ENCODE measurements around the gene MOCOS.

The MOCOS gene

DNA sequence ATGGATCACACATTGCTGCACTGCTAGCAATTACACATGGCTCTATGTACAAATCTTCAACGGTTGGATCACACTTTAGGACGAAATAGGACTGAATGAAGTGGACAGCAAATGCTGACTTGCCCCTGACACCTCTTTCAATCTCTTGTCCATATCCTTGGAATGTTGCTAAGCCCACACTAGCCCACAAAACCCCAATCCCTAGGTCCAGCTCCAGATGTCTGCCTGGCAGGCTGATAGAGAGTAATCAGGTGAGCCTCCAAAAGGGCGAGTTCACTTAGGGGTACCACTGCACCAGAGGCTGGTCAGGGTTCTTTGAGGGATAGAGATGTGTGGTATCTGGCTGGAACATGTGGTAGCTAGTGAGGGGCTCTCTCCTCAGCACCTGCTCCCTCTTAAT is 91.7 kb downstream of the MOCOS start:
- no peak for DNase-seq

GRCh38 chr18:36281936-36282335 is 94.6 kb downstream of the MOCOS start:
- no peak for DNase-seq

GRCh38 chr18:36283448-36283847 is 96.2 kb downstream of the MOCOS start:
- DNase-seq: no peak

GRCh38 chr18:36284268-36284667 is 97.0 kb downstream of the MOCOS start:
- no peak for DNase-seq

DNA sequence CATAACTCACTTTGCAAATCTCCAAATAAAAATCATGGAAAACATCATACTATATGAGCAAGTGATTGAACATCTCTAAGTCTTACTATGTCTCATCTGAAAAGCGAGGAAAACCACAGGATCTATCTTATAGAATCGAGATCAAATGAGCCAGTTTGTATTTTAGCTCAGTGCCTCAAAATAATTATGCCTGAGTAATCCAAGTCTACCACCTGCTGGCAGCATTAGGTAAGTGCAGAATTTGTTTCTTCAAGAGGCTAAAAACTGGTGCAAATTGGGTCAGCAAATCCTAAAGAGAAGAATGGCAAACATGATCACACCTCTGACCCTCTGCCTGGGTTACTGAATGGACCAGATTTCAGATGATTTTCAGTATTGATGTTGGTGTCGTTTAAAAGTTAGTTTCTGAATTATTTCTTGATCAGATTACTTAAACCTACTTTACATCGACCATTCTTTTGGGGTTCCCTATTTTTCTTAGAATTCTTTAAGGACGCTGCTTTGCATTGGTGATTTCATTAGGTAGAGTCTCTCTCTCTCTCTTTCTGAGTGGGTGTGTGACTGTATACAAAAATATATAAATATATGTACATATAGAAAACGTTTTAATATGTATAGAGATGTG is 97.5 kb downstream of the MOCOS start:
- DNase-seq: peak; percentile 57

- no peak for DNase-seq
Measured at GRCh38 chr18:36287653-36288052, 100.4 kb downstream of the MOCOS start.

DNA sequence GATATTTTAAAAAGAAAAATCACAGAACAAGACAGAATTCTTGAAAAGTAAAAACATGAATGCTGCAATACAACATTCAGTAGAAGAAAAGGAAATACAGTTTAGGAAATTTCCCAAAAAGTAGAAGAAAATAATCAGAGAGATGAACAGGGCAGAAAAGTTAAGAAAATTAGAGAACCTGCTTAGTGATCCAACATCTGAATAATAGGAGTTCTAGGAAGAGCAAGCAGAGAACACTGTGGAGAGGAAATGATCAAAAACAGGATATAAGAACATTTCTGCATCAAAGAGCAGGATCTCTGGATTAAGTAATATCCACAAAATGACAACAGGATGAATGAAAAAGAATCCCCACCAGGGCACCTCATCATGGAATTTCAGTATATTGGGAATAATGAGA is 101.4 kb downstream of the MOCOS start:
- no peak for DNase-seq

- no peak for DNase-seq
Measured at GRCh38 chr18:36294031-36294430, 106.7 kb downstream of the MOCOS start.

DNA sequence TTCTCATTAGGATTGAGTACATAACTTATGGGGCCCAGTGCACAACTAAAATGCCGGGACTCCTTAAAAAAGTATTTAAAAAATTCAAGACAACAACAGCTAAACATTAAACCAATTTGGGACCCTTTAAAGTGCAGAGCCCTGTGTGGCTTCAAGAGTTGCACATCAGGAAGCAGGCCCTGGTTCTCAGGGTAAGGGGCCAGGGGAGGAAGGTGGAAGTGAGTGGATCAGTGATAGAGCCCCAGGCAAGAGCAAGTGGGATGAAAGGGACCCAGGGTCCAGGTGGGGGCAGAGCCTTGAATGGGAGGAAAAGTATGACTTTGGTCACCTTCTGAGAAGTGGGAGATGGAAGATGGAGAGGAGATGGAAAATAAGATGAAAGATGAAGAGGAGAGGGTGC is 107.9 kb downstream of the MOCOS start:
- DNase-seq: no peak

DNA sequence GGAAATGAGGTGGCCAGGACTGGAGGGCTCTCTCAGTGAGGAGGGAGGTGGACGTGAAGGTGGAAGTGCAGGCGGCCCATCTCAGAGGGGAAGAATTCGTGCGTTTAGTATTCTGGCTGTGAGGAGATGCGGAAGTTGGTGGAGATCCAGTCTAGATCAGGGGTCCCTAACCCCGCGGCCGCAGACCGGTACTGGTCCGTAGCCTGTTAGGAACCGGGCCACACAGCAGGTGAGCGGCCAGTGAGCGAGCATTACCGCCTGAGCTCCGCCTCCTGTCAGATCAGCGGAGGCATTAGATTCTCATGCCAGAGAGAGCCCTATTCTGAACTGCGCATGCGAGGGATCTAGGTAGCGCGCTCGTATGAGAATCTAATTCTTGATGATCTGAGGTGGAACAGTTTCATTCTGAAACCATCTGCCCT is 108.6 kb downstream of the MOCOS start:
- no peak for DNase-seq

DNA sequence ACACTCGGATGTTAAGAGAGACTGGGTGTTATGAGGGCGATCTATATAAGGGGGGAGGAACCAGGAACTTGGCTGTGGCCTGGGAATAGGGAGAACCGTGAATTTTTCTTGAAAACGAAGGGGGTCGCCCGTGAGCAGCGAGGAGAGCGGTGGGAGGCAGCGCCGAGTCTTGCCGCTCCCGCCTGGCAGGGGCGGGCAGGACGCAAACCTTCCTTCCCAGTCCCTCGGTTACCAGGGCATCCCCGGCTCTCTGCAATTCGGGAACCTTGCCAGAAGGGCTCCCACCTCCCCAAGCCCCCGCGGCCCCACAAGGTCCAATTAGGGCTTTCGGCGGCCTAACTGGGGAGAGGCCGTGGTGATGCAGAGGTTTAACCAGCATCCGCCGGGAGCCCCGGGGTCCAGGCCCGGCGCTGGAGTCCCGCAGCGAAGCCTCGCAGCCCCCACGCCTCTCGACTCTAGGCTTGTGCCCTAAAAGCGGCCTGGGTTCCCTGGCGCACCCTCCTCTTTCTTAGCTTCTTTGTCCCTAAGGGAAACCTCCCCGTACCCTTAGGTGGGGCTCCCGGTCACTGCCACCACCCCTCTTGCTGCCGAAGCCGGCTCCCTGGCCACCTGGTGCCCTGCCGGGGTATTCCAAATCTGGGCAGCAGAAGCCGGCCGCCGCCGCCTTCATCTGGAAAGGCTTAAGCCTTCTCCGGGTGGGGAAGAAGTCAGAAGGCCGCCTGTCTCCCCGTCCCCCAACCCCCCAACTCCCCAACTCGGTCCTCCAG is 109.5 kb downstream of the MOCOS start:
- no peak for DNase-seq

DNA sequence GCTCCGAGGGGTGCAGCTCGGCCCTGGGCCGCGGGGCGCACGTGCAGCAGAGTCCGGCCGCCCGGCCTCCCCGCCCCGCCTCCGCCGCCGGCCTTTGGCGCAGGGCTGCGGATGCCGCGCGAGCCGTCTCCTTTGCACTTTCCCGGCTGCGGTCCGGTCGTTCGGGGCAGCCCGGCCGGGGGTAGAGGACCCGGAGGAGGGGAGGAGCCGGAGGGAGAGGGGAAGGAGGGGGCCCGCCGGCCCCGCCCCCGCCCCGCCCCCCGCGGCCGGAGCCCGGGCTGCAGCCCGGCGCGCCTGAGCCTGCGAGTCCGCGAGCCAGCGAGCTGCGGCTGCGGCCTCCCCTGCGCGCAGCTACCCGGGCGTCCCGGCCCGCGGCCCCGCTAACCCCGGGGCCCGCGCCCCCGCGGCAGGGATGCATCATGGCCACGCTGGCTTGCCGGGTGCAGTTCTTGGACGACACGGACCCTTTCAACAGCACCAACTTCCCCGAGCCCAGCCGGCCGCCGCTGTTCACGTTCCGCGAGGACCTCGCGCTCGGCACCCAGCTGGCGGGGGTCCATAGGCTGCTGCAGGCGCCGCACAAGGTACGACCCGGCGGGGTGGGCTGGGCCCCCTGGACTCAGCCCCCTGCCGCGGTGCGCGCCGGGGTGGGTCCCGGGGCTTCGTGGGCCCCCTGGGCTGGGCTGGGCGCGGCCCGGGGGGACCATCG is 110.3 kb downstream of the MOCOS start, which contains the start of gene FHOD3:
Gene FHOD3 (plus strand): TSS at position 297 of the 709 bp plus-strand sequence. CDS start 123 bp downstream, at position 420.
- DNase-seq: peak; percentile 19

- no peak for DNase-seq
Measured at GRCh38 chr18:36298126-36298741, 110.9 kb downstream of the MOCOS start.

GRCh38 chr18:36299015-36299414 is 111.7 kb downstream of the MOCOS start:
- no peak for DNase-seq

DNA sequence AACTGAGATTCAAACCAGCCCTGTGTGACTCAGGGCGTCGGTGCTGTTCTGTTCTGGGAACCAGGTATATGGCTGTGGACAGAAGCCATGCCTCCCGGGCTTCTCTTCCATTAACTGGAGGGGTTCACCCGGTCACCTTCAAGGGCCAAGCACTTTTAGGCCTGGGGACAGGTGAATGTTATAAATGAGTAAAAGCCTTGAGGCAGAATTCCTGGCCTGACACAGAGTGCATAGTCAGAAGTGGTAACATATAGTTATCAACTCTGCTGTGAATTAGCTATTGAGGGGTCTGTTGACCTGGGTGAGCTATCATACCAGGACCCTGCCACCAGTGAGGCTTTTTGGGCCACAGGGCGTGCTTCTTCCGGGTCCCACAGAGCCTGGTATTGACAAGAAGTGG is 112.9 kb downstream of the MOCOS start:
- no peak for DNase-seq

DNA sequence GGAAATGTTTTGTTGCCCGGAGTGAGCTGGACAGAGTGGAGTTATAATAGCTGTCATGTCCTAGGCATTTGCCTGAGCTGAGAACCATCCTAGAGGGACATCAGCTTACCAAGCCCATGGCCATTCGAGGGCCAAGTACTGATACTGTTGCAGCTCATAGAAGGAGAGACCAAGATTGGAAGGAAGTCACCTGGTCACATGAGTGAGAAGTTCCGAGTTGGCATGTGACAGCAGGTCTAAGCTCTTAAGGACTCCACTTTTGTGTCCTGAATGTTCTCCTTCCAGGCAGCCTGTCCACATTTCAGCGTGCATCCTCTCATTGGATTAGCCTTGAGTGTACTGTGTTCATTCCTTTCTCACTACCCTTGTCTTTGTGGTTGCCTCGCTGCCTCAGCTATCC is 114.6 kb downstream of the MOCOS start:
- DNase-seq: no peak

DNA sequence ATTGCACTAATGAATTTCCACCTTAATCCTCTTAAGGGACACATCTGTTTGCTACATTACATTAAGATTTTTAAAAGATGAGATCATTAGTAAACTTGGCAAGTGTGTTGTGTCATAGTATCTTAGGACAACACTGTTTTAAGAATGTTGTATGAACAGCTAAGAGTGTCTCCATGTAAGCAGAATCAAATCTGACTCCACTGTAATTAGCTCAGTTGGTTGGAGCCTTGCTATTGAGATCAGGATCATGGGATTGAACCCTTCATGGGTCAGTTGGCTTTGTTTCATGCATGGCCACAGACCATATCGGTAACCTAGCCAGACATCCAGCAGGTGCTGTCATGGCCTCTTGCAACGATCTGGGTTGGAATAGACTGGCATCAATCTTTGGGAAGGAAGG is 115.4 kb downstream of the MOCOS start:
- no peak for DNase-seq

GRCh38 chr18:36303211-36303844 is 116.0 kb downstream of the MOCOS start:
- DNase-seq: no peak

DNA sequence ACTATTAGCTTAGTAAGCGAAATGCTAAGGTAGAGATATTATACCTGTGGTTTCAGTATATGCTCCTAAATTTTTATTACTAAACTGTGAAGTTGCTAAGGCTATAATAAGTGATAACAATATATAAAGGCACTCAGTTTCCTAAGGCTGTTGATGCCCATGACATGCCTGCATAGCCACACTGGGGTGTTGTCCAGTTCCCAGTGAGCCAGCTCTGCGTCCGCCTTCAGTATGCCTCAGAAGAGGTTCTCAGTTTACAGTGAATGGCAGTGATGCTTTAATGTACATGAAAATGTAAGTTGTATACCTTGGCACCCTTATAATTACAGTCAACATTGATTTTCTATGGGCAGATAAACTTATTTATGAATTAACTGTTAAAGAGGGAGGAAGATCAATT is 117.4 kb downstream of the MOCOS start:
- no peak for DNase-seq

GRCh38 chr18:36305375-36305774 is 118.1 kb downstream of the MOCOS start:
- DNase-seq: no peak

DNA sequence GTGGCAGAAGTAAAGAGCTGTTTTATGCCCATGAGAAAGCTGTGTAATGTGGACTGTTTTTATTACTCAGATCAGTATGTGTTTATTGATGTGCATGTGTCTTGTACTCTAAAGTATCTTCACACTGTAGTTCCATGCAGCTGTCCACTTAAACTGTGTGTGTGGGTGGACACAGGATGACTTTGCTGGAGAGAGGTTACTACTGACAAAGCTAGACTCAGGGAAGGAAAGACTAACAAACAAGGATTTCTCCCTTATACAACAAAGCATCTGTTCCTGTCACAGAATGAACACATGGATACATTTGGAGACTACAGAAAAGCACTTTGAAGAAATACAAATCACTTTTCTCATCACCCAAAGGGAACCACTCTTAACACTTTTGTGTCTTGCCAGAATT is 120.2 kb downstream of the MOCOS start:
- no peak for DNase-seq

DNA sequence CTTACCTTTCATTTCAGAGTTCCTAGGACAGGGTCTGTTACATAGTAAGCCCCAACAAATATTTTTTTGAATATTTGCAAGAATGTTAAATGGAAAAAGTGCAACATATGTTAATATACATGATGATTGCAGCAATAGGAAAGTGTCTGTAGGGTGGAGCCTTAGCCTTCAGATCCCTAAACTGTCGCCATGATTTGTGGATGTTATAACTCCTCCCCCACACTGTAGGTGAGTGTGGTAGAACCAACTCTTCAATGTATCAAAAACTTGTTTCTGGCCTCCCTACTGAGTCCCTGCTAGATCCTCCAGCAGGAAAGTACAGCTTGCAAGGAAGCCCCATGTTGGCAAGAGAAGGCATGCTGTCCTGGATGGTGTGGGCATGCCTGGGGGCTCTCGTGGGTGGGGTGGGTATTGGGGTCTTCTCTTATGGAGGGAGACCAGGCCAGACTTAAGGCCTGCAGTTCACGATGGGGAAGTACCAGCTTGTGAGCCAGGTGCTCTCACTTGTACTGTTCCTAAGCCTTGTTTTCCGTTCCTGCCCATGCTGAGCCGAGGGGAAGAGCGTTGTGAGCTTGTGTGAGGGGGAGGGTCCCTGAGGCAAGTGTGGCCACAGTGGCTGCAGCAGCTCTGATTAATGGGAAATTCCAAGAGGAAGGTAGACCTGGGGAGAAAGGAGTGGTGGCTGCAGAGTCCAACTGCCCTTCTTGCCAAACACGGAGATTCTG is 121.6 kb downstream of the MOCOS start:
- DNase-seq: no peak
